Fibroblast of mammary gland (primary cell): ENCODE data around the gene IQSEC3.

ENCODE experiments used
- DNase-seq: peaks from one replicate; pipeline ENCODE4 v3.0.0-alpha.2; 2010; ENCODE audit warnings: low read depth
- H3K4me3 ChIP-seq: 2 replicates; pipeline ENCODE4 v1.5.1; 2011; ENCODE audit warnings: low read depth, mild to moderate bottlenecking, low read length, moderate library complexity; ENCODE audit not compliant: control insufficient read depth
- CTCF ChIP-seq: conservative IDR thresholded peaks from 2 replicates; pipeline ENCODE4 v1.5.1; 2011; ENCODE audit warnings: low read depth, low read length, inconsistent platforms; ENCODE audit not compliant: control insufficient read depth, insufficient read depth

Gene IQSEC3

GRCh38 chr12:170371-171225 lies 104.0 kb downstream of the IQSEC3 start:
- TF ChIP-seq CTCF, result no peak
- no peak for DNase-seq
- H3K4me3 ChIP-seq, result no peak overlapping the region

DNA sequence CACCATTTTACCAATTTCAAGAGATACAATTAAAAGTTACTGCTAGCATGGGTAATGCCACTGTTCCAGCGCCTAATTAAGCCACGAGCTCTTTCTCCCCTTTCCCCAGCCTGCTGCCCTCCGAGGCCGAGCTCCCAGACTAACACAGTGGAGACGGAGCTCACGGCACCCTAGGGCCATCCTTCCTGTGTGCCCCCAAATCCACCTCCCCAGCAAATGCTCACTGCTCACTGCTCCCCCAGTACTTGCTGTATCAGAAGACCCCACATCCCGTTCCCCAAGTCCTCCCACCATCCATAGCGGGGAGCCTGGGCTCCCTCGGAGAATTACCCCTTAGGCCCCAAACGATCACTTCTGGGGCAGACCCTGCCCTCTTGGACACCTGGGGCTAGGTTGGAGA lies 104.7 kb downstream of the IQSEC3 start:
- TF ChIP-seq CTCF, result no peak
- no peak overlapping the region for H3K4me3 ChIP-seq
- DNase-seq, result no peak

DNA sequence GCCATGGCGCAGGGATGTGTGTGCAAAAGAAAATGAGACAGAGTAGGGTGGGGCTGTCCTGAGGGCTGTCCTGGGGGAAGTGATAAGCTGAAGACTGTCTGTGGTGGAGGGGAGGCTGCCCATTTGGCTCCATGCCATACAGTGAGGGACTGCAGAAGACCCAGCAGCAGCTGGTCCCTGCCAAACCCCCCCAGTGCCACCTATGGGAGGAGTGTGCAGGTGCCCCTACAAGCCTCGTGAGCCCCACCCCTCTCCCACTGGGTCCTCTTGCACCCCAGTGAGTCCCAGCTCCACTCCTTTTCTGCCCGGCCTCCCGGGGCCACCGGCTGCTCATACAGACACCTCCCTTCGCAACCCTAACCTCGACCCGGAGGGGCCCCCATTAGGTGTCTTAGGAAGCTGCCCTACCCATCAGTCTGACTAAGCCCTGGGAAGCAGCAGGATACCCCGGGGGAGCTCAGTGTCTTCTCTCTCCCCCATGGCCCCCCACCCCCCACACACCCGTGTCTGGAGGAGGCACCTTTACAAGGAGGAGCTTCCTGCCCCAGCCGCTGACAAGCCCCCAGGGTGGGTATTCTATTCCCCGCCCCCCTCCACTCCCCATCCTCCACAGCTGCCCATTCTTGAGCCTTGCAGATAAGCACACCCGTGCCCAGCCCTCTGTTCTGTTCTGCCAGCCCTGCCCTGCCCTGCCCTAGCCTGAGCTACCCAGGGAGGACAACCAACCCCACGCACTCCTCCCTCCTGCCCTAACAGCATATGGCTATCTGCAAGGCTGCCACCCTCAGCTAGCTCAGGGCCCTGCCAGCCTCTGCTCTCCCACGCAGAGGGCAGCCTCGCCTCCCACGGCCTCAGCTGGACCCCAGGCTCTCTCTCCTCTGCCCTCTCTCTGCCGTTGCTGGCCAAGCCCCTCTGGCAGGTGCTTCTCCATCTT lies 105.4 kb downstream of the IQSEC3 start:
- no peak for TF ChIP-seq CTCF
- no peak for DNase-seq
- no peak overlapping the region for H3K4me3 ChIP-seq

GRCh38 chr12:172732-173161 lies 106.2 kb downstream of the IQSEC3 start:
- no peak for DNase-seq
- no peak for TF ChIP-seq CTCF
- no peak overlapping the region for H3K4me3 ChIP-seq

GRCh38 chr12:174124-174523 lies 107.6 kb downstream of the IQSEC3 start:
- H3K4me3 ChIP-seq, result no peak overlapping the region
- no peak for DNase-seq
- TF ChIP-seq CTCF, result no peak

GRCh38 chr12:174596-174995 lies 108.0 kb downstream of the IQSEC3 start:
- no peak for DNase-seq
- no peak overlapping the region for H3K4me3 ChIP-seq
- no peak for TF ChIP-seq CTCF
